ENCODE measurements around the gene GPR65.
"Not testable (repeated sequence)": the region's sequence is repeated elsewhere in the genome, so short reads cannot be mapped to it uniquely, and the experiment has no call there.

The GPR65 gene

GRCh38 chr14:88007608-88008007 lies 2.7 kb downstream of the GPR65 start:
- H3K36me3 ChIP-seq (ENCODE audit: control insufficient read depth, insufficient read depth, low read length) = no peaks in the 10 kb centered on the region
- H3K9me3 ChIP-seq (ENCODE audit: control insufficient read depth, insufficient read depth, low read length) = no peaks in the 10 kb centered on the region
- no peaks in the 10 kb centered on the region for H3K27me3 ChIP-seq (ENCODE audit: control insufficient read depth, insufficient read depth, low read length)
- no peaks in the 10 kb centered on the region for H3K4me1 ChIP-seq (ENCODE audit: control insufficient read depth, insufficient read depth, low read length)
- no peak overlapping the region for H3K4me3 ChIP-seq (ENCODE audit: low read depth, low read length)
- H3K9ac ChIP-seq (ENCODE audit: low read depth, low read length) = no peak overlapping the region

GRCh38 chr14:88008039-88008742 lies 3.3 kb downstream of the GPR65 start:
- no peaks in the 10 kb centered on the region for H3K36me3 ChIP-seq (ENCODE audit: control insufficient read depth, insufficient read depth, low read length)
- H3K27me3 ChIP-seq (ENCODE audit: control insufficient read depth, insufficient read depth, low read length) = no peaks in the 10 kb centered on the region
- H3K4me3 ChIP-seq (ENCODE audit: low read depth, low read length) = no peak overlapping the region
- no peaks in the 10 kb centered on the region for H3K9me3 ChIP-seq (ENCODE audit: control insufficient read depth, insufficient read depth, low read length)
- H3K4me1 ChIP-seq (ENCODE audit: control insufficient read depth, insufficient read depth, low read length) = no peaks in the 10 kb centered on the region
- no peak overlapping the region for H3K9ac ChIP-seq (ENCODE audit: low read depth, low read length)

DNA sequence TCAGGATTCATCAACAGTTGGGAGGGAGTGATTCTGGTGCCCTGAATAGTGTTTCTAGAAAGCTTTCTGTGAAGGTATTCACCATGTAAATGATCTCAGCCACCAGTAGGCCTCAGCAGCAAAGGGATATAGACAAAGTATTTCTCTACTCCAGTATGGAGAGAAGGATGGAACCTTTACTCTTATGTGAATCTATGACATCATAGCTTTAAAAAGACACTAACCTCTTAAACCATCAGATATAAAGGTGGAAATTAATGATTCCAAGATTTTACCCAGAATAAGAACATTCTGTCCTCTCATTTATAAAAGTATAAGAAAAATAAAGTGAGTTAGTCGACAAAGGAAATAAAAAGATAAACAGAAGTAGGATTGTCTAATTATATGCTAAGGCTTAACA lies 4.6 kb downstream of the GPR65 start:
- no peaks in the 10 kb centered on the region for H3K4me1 ChIP-seq (ENCODE audit: control insufficient read depth, insufficient read depth, low read length)
- H3K9me3 ChIP-seq (ENCODE audit: control insufficient read depth, insufficient read depth, low read length) = no peaks in the 10 kb centered on the region
- no peaks in the 10 kb centered on the region for H3K27me3 ChIP-seq (ENCODE audit: control insufficient read depth, insufficient read depth, low read length)
- no peak overlapping the region for H3K9ac ChIP-seq (ENCODE audit: low read depth, low read length)
- no peak overlapping the region for H3K4me3 ChIP-seq (ENCODE audit: low read depth, low read length)
- H3K36me3 ChIP-seq (ENCODE audit: control insufficient read depth, insufficient read depth, low read length) = no peaks in the 10 kb centered on the region

- H3K4me1 ChIP-seq (ENCODE audit: control insufficient read depth, insufficient read depth, low read length) = no peaks in the 10 kb centered on the region
- H3K27me3 ChIP-seq (ENCODE audit: control insufficient read depth, insufficient read depth, low read length) = no peaks in the 10 kb centered on the region
- no peaks in the 10 kb centered on the region for H3K36me3 ChIP-seq (ENCODE audit: control insufficient read depth, insufficient read depth, low read length)
- H3K9ac ChIP-seq (ENCODE audit: low read depth, low read length) = no peak overlapping the region
- H3K4me3 ChIP-seq (ENCODE audit: low read depth, low read length) = no peak overlapping the region
- no peaks in the 10 kb centered on the region for H3K9me3 ChIP-seq (ENCODE audit: control insufficient read depth, insufficient read depth, low read length)
These were observed 5.4 kb downstream of the GPR65 start for GRCh38 chr14:88010331-88010730.

GRCh38 chr14:88012495-88012894 lies 7.6 kb downstream of the GPR65 start:
- H3K27me3 ChIP-seq (ENCODE audit: control insufficient read depth, insufficient read depth, low read length) = no peaks in the 10 kb centered on the region
- H3K9me3 ChIP-seq (ENCODE audit: control insufficient read depth, insufficient read depth, low read length) = no peaks in the 10 kb centered on the region
- no peak overlapping the region for H3K9ac ChIP-seq (ENCODE audit: low read depth, low read length)
- H3K36me3 ChIP-seq (ENCODE audit: control insufficient read depth, insufficient read depth, low read length) = no peaks in the 10 kb centered on the region
- no peaks in the 10 kb centered on the region for H3K4me1 ChIP-seq (ENCODE audit: control insufficient read depth, insufficient read depth, low read length)
- no peak overlapping the region for H3K4me3 ChIP-seq (ENCODE audit: low read depth, low read length)

GRCh38 chr14:88013750-88014349 lies 8.9 kb downstream of the GPR65 start:
- no peaks in the 10 kb centered on the region for H3K27me3 ChIP-seq (ENCODE audit: control insufficient read depth, insufficient read depth, low read length)
- H3K4me1 ChIP-seq (ENCODE audit: control insufficient read depth, insufficient read depth, low read length) = no peaks in the 10 kb centered on the region
- no peaks in the 10 kb centered on the region for H3K36me3 ChIP-seq (ENCODE audit: control insufficient read depth, insufficient read depth, low read length)
- no peak overlapping the region for H3K9ac ChIP-seq (ENCODE audit: low read depth, low read length)
- H3K4me3 ChIP-seq (ENCODE audit: low read depth, low read length) = no peak overlapping the region
- H3K9me3 ChIP-seq (ENCODE audit: control insufficient read depth, insufficient read depth, low read length) = no peaks in the 10 kb centered on the region

GRCh38 chr14:88016768-88017167 lies 11.8 kb downstream of the GPR65 start:
- no peak overlapping the region for H3K4me3 ChIP-seq (ENCODE audit: low read depth, low read length)
- no peak overlapping the region for H3K9ac ChIP-seq (ENCODE audit: low read depth, low read length)
- H3K4me1 ChIP-seq (ENCODE audit: control insufficient read depth, insufficient read depth, low read length) = no peaks in the 10 kb centered on the region

DNA sequence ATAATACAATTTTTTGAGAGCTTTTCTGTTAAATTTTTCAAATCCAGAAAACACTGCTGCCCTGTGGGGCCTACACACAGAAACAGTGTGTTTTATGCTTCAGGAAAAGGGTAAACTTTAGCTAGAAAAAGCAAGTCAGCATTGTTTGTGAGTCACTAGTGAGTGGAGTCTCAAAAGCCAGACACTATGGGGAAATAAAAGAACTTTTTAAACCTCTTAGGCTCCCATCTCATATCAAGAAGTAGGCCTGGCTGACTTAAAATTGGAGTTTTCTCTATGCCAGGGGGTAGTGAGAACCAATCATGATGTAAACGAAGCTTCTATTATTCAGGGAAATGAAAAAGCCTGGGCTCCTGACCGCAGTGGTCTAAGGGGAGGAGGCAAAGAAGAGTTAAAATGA lies 12.6 kb downstream of the GPR65 start:
- H3K9me3 ChIP-seq (ENCODE audit: control insufficient read depth, insufficient read depth, low read length) = no peaks in the 10 kb centered on the region
- no peaks in the 10 kb centered on the region for H3K27me3 ChIP-seq (ENCODE audit: control insufficient read depth, insufficient read depth, low read length)
- H3K36me3 ChIP-seq (ENCODE audit: control insufficient read depth, insufficient read depth, low read length) = no peaks in the 10 kb centered on the region
- no peak overlapping the region for H3K4me3 ChIP-seq (ENCODE audit: low read depth, low read length)
- H3K4me1 ChIP-seq (ENCODE audit: control insufficient read depth, insufficient read depth, low read length) = no peaks in the 10 kb centered on the region
- no peak overlapping the region for H3K9ac ChIP-seq (ENCODE audit: low read depth, low read length)

More at GRCh38 chr14:88016768-88017167, 11.8 kb downstream of the GPR65 start:
- no peaks in the 10 kb centered on the region for H3K36me3 ChIP-seq (ENCODE audit: control insufficient read depth, insufficient read depth, low read length)
- H3K9me3 ChIP-seq (ENCODE audit: control insufficient read depth, insufficient read depth, low read length) = no peaks in the 10 kb centered on the region
- H3K27me3 ChIP-seq (ENCODE audit: control insufficient read depth, insufficient read depth, low read length) = no peaks in the 10 kb centered on the region

DNA sequence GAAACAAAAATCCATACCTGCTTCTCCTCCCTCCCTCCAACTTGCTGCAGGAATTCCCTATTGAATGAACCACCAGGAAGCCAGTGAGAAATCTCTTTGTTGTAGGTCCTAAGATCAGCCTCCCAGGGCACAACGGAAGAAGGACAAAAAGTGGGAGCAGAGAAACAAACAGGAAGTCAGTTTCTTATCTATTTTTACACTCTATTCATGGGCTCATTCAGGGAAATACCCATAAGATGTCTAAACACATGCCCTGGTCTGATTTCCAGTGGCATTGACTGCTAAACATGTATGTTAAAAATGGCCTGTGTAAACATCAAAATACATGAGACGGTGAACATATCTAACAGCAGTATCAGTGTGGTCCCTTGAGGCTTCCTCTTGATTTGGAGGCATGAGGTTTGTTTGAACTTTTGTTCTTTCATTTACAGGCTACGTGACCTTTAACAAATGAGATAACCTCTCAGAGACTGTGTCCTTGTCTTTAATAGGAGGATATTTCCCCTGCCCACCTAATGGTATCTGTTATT lies 18.8 kb downstream of the GPR65 start:
- no peak overlapping the region for H3K4me3 ChIP-seq (ENCODE audit: low read depth, low read length)
- peaks cover 4% of the 10 kb centered on the region for H3K4me1 ChIP-seq (ENCODE audit: control insufficient read depth, insufficient read depth, low read length)
- H3K9me3 ChIP-seq (ENCODE audit: control insufficient read depth, insufficient read depth, low read length) = no peaks in the 10 kb centered on the region
- no peak overlapping the region for H3K9ac ChIP-seq (ENCODE audit: low read depth, low read length)
- no peaks in the 10 kb centered on the region for H3K27me3 ChIP-seq (ENCODE audit: control insufficient read depth, insufficient read depth, low read length)
- no peaks in the 10 kb centered on the region for H3K36me3 ChIP-seq (ENCODE audit: control insufficient read depth, insufficient read depth, low read length)

DNA sequence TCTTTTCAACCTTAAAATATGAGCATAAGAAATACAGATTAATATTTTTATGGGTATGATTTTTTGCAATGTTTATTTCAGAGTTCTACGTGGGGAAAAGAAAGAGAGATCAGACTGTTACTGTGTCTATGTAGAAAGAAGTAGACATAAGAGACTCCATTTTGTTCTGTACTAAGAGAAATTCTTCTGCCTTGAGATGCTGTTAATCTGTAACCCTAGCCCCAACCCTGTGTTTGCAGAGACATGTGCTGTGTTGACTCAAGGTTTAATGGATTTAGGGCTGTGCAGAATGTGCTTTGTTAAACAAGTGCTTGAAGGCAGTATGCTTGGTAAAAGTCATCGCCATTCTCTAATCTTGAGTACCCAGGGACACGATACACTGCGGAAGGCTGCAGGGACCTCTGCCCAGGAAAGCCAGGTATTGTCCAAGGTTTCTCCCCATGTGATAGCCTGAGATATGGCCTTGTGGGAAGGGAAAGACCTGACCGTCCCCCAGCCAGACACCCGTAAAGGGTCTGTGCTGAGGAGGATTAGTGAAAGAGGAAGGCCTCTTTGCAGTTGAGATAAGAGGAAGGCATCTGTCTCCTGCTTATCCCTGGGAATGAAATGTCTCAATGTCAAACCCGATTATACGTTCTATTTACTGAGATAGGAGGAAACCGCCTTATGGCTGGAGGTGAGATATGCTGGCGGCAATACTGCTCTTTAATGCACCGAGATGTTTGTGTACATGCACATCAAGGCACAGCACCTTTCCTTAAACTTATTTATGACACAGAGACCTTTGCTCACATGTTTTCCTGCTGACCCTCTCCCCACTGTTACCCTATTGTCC lies 19.5 kb downstream of the GPR65 start:
- not testable (repeated sequence) for H3K36me3 ChIP-seq (ENCODE audit: control insufficient read depth, insufficient read depth, low read length); H3K9ac ChIP-seq (ENCODE audit: low read depth, low read length); H3K9me3 ChIP-seq (ENCODE audit: control insufficient read depth, insufficient read depth, low read length); H3K4me3 ChIP-seq (ENCODE audit: low read depth, low read length); H3K4me1 ChIP-seq (ENCODE audit: control insufficient read depth, insufficient read depth, low read length); H3K27me3 ChIP-seq (ENCODE audit: control insufficient read depth, insufficient read depth, low read length)

DNA sequence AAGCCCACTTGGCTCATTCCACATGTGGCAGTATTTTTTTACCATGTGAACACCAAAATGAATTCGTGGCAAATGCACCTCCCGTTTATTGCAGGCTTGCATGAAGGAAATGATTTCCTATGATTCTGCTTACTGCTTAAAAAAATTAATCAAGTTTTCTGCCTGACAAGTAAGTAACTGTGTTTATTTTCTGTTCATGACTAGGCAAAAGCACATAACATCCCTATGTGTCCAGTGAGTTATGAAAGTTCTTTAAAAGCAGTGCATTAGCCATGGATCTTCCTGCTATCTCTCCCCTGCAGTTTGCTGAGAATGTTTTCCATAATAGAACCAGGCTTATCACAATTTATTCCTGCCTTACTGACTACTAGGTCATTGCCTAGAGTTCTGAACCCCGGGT lies 20.4 kb downstream of the GPR65 start:
- H3K36me3 ChIP-seq (ENCODE audit: control insufficient read depth, insufficient read depth, low read length) = no peaks in the 10 kb centered on the region
- H3K27me3 ChIP-seq (ENCODE audit: control insufficient read depth, insufficient read depth, low read length) = no peaks in the 10 kb centered on the region
- H3K9ac ChIP-seq (ENCODE audit: low read depth, low read length) = no peak overlapping the region
- no peaks in the 10 kb centered on the region for H3K9me3 ChIP-seq (ENCODE audit: control insufficient read depth, insufficient read depth, low read length)
- no peak overlapping the region for H3K4me3 ChIP-seq (ENCODE audit: low read depth, low read length)
- peaks cover 4% of the 10 kb centered on the region for H3K4me1 ChIP-seq (ENCODE audit: control insufficient read depth, insufficient read depth, low read length)
